Fibroblast of the aortic adventitia (primary cell): ENCODE data around the gene TACSTD2. TPM values are rescaled to one million over a fixed set of nuclear protein-coding genes. Genes with fewer than 3 reads are reported as not detected.
A peak's percentile ranks its signal among the peaks of the same experiment; 100 is the strongest.
"Not testable (repeated sequence)": the region's sequence is repeated elsewhere in the genome, so short reads cannot be mapped to it uniquely, and the experiment has no call there.

Experiments
- DNase-seq: peaks from one replicate; pipeline ENCODE4 v3.0.0-alpha.2; 2010; ENCODE audit warnings: low read depth
- H3K4me3 ChIP-seq: 2 replicates; pipeline ENCODE4 v1.5.1; 2011; ENCODE audit warnings: low read depth, mild to moderate bottlenecking, control low read depth, low read length, moderate library complexity
- CTCF ChIP-seq: IDR thresholded peaks from 2 replicates; pipeline ENCODE4 v1.5.1; 2011; ENCODE audit warnings: mild to moderate bottlenecking, low read length, control low read depth, inconsistent platforms; ENCODE audit not compliant: insufficient read depth
- total RNA-seq: library from RNA; depleted of rRNA; stranded (reverse); fragments of >200 nt; gene quantifications from 2 replicates; pipeline ENCODE4 v1.2.3, GENCODE V29; 2012; ENCODE audit warnings: low replicate concordance

The TACSTD2 gene
- total RNA-seq, 1 donor: 0.36 TPM

GRCh38 chr1:58548371-58548770 is 28.7 kb downstream of the TACSTD2 start:
- no peak overlapping the region for H3K4me3 ChIP-seq
- no peak for TF ChIP-seq CTCF
- no peak for DNase-seq

- TF ChIP-seq CTCF: peak; percentile 98
- peak within 1 kb of the TSS; percentile 78 for H3K4me3 ChIP-seq
- peak; percentile 97 for DNase-seq
Measured at GRCh38 chr1:58546520-58547308, 30.3 kb downstream of the TACSTD2 start, which contains the start of gene OMA1. OMA1 (minus strand) TSS chr1:58546726; CDS start chr1:58539294, 7,432 bp downstream.

- DNase-seq: peak; percentile 64
- peak overlapping the region; percentile 78 for H3K4me3 ChIP-seq
- TF ChIP-seq CTCF: no peak
Measured at GRCh38 chr1:58545591-58546519, 31.2 kb downstream of the TACSTD2 start.

GRCh38 chr1:58543260-58543659 is 33.8 kb downstream of the TACSTD2 start:
- TF ChIP-seq CTCF: no peak
- no peak overlapping the region for H3K4me3 ChIP-seq
- no peak for DNase-seq

- no peak overlapping the region for H3K4me3 ChIP-seq
- TF ChIP-seq CTCF: no peak
- peak; percentile 45 for DNase-seq
Measured at GRCh38 chr1:58539553-58539952, 37.5 kb downstream of the TACSTD2 start.

GRCh38 chr1:58538821-58539220 is 38.2 kb downstream of the TACSTD2 start:
- no peak for DNase-seq
- H3K4me3 ChIP-seq: no peak overlapping the region
- TF ChIP-seq CTCF: no peak

GRCh38 chr1:58531842-58532241 is 45.2 kb downstream of the TACSTD2 start:
- not testable (repeated sequence) for DNase-seq

More at GRCh38 chr1:58531842-58532241, 45.2 kb downstream of the TACSTD2 start:
- not testable (repeated sequence) for H3K4me3 ChIP-seq
